GM19438 (cell line): Measurements from ENCODE around the gene CBLC.

Experiments used
- ATAC-seq: cut with Tn5 transposase; IDR thresholded peaks from one replicate; pipeline ENCODE4 v1.9.1; 2021; ENCODE audit warnings: low read depth; ENCODE audit not compliant: unreplicated experiment

CBLC gene

DNA sequence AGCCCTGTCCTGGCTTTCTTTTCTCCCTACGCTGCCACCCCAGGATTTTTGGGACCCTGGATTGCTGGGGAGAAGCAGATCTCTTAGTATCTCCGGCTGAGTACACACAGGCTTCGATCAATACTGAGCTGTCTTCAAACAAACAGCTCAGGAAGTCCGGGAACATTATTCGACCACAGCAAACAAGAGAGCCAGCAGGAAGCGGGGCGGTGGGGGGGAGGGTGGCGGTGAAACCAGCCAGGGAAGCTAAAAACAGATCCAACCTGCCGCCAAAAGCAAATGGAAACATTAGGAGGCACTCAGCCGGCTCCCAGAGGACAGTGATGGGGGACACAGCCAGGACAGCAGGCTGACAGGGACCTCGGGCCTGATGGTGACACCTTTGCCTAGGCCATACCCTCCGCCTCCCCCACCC, 19.0 kb downstream of the CBLC start:
- ATAC-seq, result no peak

DNA sequence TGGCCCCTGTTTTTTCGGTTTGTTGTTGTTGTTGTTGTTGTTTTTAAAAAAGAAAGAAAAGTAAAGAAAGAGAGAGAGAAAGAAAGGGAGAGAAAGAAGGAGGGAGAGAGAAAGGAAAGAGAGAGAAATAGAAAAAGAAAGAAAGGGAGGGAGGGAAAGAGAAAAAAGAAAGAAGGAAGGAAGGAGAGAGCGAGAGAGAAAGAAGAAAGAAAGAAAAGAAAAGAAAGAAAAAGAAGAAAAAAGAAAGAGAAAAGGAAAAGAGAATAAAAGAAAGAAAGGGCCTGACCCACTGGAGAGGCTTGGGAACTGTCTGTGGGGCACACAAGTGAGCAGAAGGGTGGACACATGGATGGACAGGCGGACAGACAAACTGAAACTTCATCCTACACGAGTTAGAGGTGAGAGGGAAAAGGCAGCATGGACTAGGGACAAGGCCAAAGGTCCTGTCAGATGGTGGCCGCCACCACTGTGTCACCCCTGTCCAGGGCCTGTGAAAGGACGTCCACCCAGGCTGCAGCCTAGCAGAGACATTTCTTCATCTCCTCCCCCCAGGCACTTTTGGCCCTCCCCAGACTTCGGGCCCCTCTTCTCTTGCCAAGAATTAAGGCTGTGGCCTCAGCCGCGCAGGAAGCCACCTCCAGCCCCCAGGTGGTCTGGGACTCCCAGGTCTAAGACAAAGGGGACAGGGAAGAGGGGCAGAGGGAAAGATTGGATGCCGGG, 22.1 kb downstream of the CBLC start:
- no peak for ATAC-seq

DNA sequence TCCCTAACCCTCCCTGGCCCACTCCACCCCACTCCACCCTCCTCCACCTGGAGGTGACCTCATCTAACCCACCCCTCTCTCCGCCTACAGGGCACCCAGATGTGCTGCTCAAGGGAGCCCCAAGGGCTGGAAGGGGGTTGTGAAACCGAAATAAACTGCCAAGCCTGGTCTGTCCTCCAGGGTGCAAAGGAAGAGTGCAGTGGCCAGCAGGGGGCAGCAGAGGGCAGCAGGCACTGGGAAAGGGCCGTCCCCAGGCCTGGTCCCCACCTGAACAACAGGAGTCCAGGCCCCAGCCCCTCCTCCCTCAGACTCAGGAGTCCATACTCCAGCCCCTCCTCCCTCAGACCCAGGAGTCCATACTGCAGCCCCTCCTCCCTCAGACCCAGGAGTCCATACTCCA, 22.8 kb downstream of the CBLC start:
- ATAC-seq, result no peak

- ATAC-seq, result no peak
Measured at GRCh38 chr19:44803442-44804428, 26.0 kb downstream of the CBLC start.

DNA sequence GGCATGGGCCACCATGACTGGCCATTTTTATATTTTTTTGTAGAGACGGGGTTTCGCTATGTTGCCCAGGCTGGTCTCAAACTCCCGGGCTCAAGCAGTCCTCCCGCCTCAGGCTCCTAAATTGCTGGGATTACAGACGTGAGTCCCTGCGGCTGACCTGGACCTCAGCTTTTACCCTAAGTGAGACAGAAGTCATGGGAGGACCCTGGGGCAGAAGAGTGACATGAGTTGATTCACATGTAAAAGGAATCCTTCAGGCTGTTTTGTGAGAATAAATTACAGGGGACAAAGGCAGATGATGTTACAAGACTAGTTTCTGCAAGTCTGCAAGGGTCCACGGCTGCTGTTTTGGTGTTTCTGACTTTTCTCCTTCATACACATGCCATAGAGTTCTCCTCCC, 28.6 kb downstream of the CBLC start:
- no peak for ATAC-seq

DNA sequence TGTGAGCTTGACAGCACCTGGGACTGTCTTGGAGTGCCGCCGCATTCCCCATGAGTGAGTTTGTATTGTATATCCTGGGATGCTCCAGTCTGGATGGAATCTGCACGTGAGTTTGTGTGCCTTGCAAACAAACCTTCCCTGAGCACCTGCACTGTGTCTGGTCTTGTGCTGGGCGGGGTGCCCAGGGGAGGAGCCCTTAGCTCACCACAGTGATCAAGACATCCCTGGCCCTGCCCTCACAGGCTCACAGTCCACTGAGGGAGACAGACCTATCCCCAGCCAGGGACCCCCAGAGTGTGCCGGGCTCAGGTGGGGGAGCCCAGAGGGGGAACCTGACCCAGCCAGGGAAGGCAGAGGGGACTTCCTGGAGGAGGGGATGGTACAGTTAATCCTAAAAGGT, 29.5 kb downstream of the CBLC start:
- no peak for ATAC-seq

DNA sequence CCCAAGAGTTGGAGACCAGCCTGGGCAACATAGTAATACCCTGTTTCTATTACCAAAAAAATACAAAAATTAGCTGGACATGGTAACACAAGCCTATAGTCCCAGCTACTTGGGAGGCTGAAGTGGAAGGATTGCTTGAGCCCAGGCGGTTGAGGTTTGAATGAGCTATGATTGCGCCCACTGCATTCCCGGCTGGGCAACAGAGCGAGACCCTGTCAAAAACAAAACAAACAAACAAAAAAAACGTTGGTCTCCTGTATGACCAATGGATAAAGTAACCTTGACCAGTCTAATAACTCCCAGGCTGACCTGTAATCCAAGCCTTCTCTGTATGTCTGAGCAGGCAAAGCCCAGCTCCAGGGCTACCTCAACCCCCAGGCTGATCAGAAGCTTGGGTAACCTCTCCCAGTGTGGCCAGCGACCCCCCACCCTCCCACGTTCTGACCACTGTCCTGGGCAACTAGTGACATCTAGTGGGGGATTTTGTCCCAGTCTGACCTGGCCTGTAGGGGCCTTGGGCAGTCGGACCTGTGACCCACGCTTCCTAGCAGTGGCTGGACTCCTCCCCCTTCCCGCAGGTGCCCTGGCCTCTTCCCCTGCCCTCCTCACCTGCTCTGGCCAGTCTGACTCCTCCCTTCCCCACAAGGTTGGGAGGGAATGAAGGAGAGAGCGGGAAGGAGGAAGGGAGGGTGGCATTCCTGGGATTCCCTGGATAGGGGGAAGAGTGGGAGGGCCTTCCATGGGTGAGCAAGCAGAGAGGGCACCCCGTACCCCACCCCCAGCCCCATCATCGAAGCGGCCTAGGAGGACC, 30.2 kb downstream of the CBLC start:
- no peak for ATAC-seq

- ATAC-seq, result no peak
Measured at GRCh38 chr19:44808463-44809371, 31.0 kb downstream of the CBLC start, which contains the start of gene BCAM. Gene BCAM (plus strand): TSS chr19:44809103. CDS start chr19:44809125, 22 bp downstream.

DNA sequence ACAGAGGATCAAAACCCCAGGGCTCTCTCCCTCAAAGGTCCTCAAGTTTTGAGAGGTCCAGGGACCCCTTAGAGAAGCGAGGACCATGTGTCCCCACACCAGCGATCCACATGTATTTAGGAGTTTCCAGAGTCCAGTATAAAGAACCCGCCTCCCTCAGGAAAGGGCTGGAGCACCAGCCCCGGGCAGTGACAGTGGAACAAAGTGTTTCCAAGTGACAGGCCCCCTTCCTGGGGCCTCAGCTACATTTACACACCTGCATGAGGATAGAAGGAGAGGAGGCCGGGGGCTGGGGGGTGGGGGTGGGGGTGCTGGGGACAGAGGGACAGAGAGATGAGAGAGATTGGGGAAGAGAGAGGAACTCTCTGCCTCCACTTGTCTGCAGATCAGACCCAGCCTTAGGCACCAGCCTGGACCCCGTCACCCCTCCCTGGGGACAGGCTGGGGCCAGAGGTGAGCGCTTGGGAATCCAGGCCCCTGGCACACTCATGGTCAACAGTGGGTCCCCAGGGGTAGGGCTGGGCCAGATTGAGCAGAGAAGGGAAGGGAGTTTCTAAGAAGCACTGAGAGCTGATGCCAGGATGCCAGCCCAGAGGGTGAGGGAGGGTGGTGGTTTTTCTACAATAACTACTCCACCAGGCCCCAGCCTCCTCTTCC, 32.0 kb downstream of the CBLC start:
- no peak for ATAC-seq

- no peak for ATAC-seq
Measured at GRCh38 chr19:44810234-44811121, 32.8 kb downstream of the CBLC start.

GRCh38 chr19:44811122-44811419, 33.4 kb downstream of the CBLC start:
- no peak for ATAC-seq

GRCh38 chr19:44812142-44812718, 34.5 kb downstream of the CBLC start:
- ATAC-seq, result no peak

DNA sequence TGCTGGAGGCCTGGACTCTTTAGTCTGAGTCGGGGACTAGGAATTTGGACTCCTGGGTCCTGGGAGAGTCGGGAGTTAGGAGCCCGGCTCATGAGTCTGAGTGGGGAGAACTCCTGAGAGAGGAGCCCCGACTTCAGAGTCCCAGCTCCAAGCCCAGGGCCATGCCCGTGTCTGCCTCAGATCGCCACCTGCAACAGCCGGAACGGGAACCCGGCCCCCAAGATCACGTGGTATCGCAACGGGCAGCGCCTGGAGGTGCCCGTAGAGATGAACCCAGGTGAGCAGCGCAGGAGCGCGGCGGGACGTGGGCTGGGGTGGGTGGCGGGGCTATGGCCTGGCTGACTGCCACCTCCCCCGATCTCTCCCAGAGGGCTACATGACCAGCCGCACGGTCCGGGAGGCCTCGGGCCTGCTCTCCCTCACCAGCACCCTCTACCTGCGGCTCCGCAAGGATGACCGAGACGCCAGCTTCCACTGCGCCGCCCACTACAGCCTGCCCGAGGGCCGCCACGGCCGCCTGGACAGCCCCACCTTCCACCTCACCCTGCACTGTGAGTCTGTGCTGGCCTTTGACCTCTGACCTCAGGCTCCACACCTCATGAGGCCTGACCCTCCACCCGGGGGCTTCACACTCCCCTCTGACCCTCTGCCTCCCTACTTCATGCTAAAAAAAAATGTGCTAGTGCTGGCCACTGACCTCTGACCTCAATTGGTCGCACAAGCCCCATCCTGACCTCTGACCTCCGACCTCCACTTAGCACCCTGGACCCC, 35.6 kb downstream of the CBLC start:
- ATAC-seq, result no peak

GRCh38 chr19:44813841-44814470, 36.3 kb downstream of the CBLC start:
- no peak for ATAC-seq

DNA sequence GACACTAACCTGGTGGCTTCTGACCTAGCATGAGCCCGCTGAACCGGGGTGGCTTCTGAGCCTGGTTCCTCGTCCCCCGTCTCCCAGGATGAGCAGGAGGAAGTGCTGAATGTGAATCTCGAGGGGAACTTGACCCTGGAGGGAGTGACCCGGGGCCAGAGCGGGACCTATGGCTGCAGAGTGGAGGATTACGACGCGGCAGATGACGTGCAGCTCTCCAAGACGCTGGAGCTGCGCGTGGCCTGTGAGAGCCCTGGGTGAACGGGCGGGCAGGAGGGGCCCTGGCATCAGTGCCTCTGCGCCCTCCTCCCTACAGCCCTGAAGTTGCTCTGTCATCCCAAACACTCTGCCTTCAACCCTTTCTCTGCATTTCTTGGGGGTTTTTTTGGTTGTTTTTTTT, 36.8 kb downstream of the CBLC start:
- ATAC-seq, result no peak

DNA sequence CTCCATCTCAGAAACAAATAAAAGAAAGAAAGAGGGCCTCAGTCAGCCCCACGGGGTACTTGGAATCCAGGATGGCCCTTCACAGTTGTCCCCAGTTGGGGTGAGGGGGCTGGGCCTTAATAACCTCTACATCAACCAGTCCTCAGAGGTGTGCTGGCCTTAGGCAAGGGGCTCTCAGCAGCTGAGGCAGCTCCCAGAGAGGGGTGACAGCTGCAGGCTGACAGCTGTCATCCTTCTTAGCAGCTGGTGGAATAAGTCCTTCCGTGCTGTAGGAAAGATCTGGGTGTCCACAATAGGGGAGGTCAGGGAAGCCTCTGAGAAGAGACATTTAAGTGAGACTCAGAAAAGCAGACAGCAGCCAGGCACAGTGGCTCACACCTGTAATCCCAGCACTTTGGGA, 38.6 kb downstream of the CBLC start:
- no peak for ATAC-seq
